A673 (cell line): ENCODE measurements around the gene WNT11.

Experiments
- CTCF ChIP-seq: fragments of 300-800, 200-600 bp; sonication (generic); conservative IDR thresholded peaks from 2 replicates; pipeline ENCODE4 v1.5.1; 2017; ENCODE audit warnings: low read depth, mild to moderate bottlenecking, antibody characterized with exemption, low read length, moderate library complexity, mixed read lengths
- EZH2 ChIP-seq: fragments of 200-600 bp; sonication (generic); IDR thresholded peaks from 2 replicates; pipeline ENCODE4 v1.6.1; 2017; ENCODE audit warnings: borderline replicate concordance, low read depth, mild to moderate bottlenecking, mixed read lengths, antibody characterized with exemption, low read length; ENCODE audit not compliant: poor library complexity, severe bottlenecking

GRCh38 chr11:76247091-76247490 lies 40.8 kb upstream of the WNT11 start:
- no peak for TF ChIP-seq CTCF
- TF ChIP-seq EZH2, result no peak
